Brain pericyte (primary cell): ENCODE results near the gene CEP112.
"Not testable (repeated sequence)": the region's sequence is repeated elsewhere in the genome, so short reads cannot be mapped to it uniquely, and the experiment has no call there.

ENCODE experiments used
- DNase-seq: peaks from one replicate; pipeline ENCODE4 v3.0.0-alpha.2; 2012; ENCODE audit warnings: low read depth, low spot score

The CEP112 gene

GRCh38 chr17:65783845-65784334 is 408.0 kb downstream of the CEP112 start:
- peak; percentile 54 for DNase-seq

- not testable (repeated sequence) for DNase-seq
These were observed 409.7 kb downstream of the CEP112 start for GRCh38 chr17:65782104-65782706.

- no peak for DNase-seq
These were observed 411.8 kb downstream of the CEP112 start for GRCh38 chr17:65780111-65780510.

GRCh38 chr17:65776890-65777289 is 415.0 kb downstream of the CEP112 start:
- DNase-seq = no peak

GRCh38 chr17:65774787-65775186 is 417.1 kb downstream of the CEP112 start:
- DNase-seq = no peak

- no peak for DNase-seq
These were observed 418.9 kb downstream of the CEP112 start for GRCh38 chr17:65772989-65773388.

- no peak for DNase-seq
These were observed 420.2 kb downstream of the CEP112 start for GRCh38 chr17:65771704-65772103.

- DNase-seq = no peak
These were observed 428.1 kb downstream of the CEP112 start for GRCh38 chr17:65763786-65764185.

GRCh38 chr17:65762973-65763372 is 429.0 kb downstream of the CEP112 start:
- no peak for DNase-seq

GRCh38 chr17:65759532-65759931 is 432.4 kb downstream of the CEP112 start:
- no peak for DNase-seq

- DNase-seq = no peak
These were observed 435.2 kb downstream of the CEP112 start for GRCh38 chr17:65756760-65757159.

- no peak for DNase-seq
These were observed 436.1 kb downstream of the CEP112 start for GRCh38 chr17:65755799-65756198.

GRCh38 chr17:65754630-65755029 is 437.3 kb downstream of the CEP112 start:
- no peak for DNase-seq

GRCh38 chr17:65754081-65754480 is 437.9 kb downstream of the CEP112 start:
- no peak for DNase-seq

GRCh38 chr17:65753348-65753747 is 438.6 kb downstream of the CEP112 start:
- DNase-seq = no peak

- no peak for DNase-seq
These were observed 440.7 kb downstream of the CEP112 start for GRCh38 chr17:65751263-65751662.

GRCh38 chr17:65750631-65751115 is 441.3 kb downstream of the CEP112 start:
- peak; percentile 73 for DNase-seq

- DNase-seq = no peak
These were observed 441.8 kb downstream of the CEP112 start for GRCh38 chr17:65750166-65750565.

- no peak for DNase-seq
These were observed 442.5 kb downstream of the CEP112 start for GRCh38 chr17:65749479-65749878.

GRCh38 chr17:65745241-65745640 is 446.7 kb downstream of the CEP112 start:
- DNase-seq = no peak

- no peak for DNase-seq
These were observed 448.7 kb downstream of the CEP112 start for GRCh38 chr17:65743308-65743655.

- DNase-seq = no peak
These were observed 449.3 kb downstream of the CEP112 start for GRCh38 chr17:65742403-65743307.

- DNase-seq = no peak
These were observed 450.2 kb downstream of the CEP112 start for GRCh38 chr17:65741710-65742109.
